Measurements from ENCODE around the gene PAX5. TPM values are rescaled to one million over a fixed set of nuclear protein-coding genes. Genes with fewer than 3 reads are reported as not detected.

The PAX5 gene
- total and polyA plus RNA-seq, 4 donors: 0.08 to 2.3 (median 0.40) TPM

DNA sequence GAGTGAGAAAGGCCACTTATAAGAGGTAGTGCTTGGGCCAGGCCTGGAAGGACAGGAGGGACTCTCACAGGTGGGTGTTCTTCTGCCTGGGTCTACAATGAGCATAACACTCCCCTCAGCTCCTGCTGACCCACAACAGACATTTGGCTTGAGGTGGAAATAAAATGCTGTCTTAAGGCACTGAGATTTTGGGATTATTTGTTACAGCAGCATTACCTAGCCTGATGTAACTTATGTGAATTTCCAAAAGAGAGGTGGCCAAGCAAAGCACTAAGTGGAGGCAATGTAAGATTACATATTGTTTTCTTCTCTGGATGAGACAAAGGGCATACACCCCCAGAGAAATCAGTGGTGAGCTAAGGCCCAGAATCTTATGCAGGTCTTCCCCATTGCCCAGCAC is 221.5 kb downstream of the PAX5 start:
- no peaks in the 10 kb centered on the region for H3K4me1 ChIP-seq (ENCODE audit: control insufficient read depth in 5 of 5, insufficient read depth in 5 of 5, low read length in 5 of 5)
- H3K36me3 ChIP-seq (ENCODE audit: control insufficient read depth in 4 of 4, insufficient read depth in 4 of 4, low read length in 4 of 4): no peaks in the 10 kb centered on the region
- TF ChIP-seq, protein P1, sequence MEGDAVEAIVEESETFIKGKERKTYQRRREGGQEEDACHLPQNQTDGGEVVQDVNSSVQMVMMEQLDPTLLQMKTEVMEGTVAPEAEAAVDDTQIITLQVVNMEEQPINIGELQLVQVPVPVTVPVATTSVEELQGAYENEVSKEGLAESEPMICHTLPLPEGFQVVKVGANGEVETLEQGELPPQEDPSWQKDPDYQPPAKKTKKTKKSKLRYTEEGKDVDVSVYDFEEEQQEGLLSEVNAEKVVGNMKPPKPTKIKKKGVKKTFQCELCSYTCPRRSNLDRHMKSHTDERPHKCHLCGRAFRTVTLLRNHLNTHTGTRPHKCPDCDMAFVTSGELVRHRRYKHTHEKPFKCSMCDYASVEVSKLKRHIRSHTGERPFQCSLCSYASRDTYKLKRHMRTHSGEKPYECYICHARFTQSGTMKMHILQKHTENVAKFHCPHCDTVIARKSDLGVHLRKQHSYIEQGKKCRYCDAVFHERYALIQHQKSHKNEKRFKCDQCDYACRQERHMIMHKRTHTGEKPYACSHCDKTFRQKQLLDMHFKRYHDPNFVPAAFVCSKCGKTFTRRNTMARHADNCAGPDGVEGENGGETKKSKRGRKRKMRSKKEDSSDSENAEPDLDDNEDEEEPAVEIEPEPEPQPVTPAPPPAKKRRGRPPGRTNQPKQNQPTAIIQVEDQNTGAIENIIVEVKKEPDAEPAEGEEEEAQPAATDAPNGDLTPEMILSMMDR (IDR thresholded peaks at IDR 0.05; ENCODE audit: control extremely low read depth, extremely low read depth): no peak
- no peak overlapping the region for H3K9ac ChIP-seq (ENCODE audit: insufficient read depth in 1 of 2, low read length in 2 of 2)
- ATAC-seq (ENCODE audit: insufficient read depth, low FRiP score) (no peak), DNase-seq (no peak)
- H3K9me3 ChIP-seq (ENCODE audit: control insufficient read depth in 4 of 4, insufficient read depth in 3 of 4, low read length in 3 of 4): peaks cover 0 to 5% (median 0%) of the 10 kb centered on the region in 4 donors
- no peak overlapping the region for H3K4me3 ChIP-seq
- no peak overlapping the region for H3K27ac ChIP-seq (ENCODE audit: low read depth in 1 of 2, low read length in 1 of 2)
- H3K27me3 ChIP-seq (ENCODE audit: control insufficient read depth in 3 of 3, insufficient read depth in 3 of 3, low read length in 2 of 3): peaks cover 0 to 6% (median 3%) of the 10 kb centered on the region in 3 donors

DNA sequence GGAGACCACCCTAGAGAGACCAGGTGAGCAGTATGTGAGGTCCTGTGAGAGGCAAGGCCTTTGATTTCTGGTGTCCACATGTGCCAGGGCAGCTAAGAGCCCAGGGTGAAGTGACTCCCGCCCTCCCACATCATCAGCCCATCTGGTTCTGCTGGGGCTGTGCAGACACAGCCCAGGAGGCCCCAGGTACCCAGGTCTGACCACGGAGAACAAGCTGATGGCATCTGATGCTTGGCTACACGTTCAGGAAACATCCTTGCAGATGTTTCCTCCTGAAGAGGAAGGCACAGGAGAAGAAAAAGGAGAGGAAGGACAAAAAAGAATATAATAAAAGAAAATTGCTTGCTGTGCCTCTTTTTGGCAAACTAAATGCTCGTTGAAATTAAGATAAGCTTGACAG is 225.8 kb downstream of the PAX5 start:
- Histone ChIP-seq H3K9me3 (ENCODE audit: control insufficient read depth in 4 of 4, insufficient read depth in 3 of 4, low read length in 3 of 4) (peaks cover 0 to 5% (median 0%) of the 10 kb centered on the region in 4 donors), H3K4me1 (ENCODE audit: control insufficient read depth in 5 of 5, insufficient read depth in 5 of 5, low read length in 5 of 5) (no peaks in the 10 kb centered on the region), H3K36me3 (ENCODE audit: control insufficient read depth in 4 of 4, insufficient read depth in 4 of 4, low read length in 4 of 4) (no peaks in the 10 kb centered on the region), H3K27ac (ENCODE audit: low read depth in 1 of 2, low read length in 1 of 2) (no peak overlapping the region), H3K4me3 (no peak overlapping the region), H3K9ac (ENCODE audit: insufficient read depth in 1 of 2, low read length in 2 of 2) (no peak overlapping the region), H3K27me3 (ENCODE audit: control insufficient read depth in 3 of 3, insufficient read depth in 3 of 3, low read length in 2 of 3) (peaks cover 0 to 12% (median 4%) of the 10 kb centered on the region in 3 donors)
- WGBS, 2 donors: 23 to 37% methylated on average over 4 of the region's 4 CpGs
- no peak for DNase-seq
- no peak for ATAC-seq (ENCODE audit: insufficient read depth, low FRiP score)
- TF ChIP-seq, protein P1 (IDR thresholded peaks at IDR 0.05; ENCODE audit: control extremely low read depth, extremely low read depth): no peak

DNA sequence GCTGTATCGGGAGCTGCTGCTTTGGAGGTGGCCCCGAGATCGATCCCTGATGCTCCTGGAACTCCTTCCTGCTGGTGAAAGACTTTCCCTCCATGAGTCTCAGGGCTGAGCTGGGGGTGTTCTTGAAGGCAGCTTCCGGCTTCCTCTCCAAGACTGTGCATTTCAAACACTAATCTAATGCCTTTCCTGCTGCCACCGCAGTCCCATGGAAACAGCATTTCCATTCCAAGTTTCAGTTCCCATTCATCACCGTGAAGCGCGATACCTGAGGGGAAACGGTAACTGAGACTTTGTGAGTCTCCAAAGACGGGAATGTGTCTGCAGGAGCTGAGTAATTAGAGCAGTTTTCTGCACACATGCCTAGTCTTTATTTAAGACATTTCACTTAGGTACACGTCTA is 230.1 kb downstream of the PAX5 start:
- DNase-seq (no peak), ATAC-seq (ENCODE audit: insufficient read depth, low FRiP score) (no peak)
- H3K4me3 ChIP-seq: no peak overlapping the region
- H3K4me1 ChIP-seq (ENCODE audit: control insufficient read depth in 5 of 5, insufficient read depth in 5 of 5, low read length in 5 of 5): peaks cover 0 to 5% (median 0%) of the 10 kb centered on the region in 5 donors
- TF ChIP-seq, protein P1 (IDR thresholded peaks at IDR 0.05; ENCODE audit: control extremely low read depth, extremely low read depth): no peak
- H3K27me3 ChIP-seq (ENCODE audit: control insufficient read depth in 3 of 3, insufficient read depth in 3 of 3, low read length in 2 of 3): peaks cover 0 to 23% (median 8%) of the 10 kb centered on the region in 3 donors
- no peak overlapping the region for H3K27ac ChIP-seq (ENCODE audit: low read depth in 1 of 2, low read length in 1 of 2)
- no peaks in the 10 kb centered on the region for H3K36me3 ChIP-seq (ENCODE audit: control insufficient read depth in 4 of 4, insufficient read depth in 4 of 4, low read length in 4 of 4)
- no peak overlapping the region for H3K9ac ChIP-seq (ENCODE audit: insufficient read depth in 1 of 2, low read length in 2 of 2)
- H3K9me3 ChIP-seq (ENCODE audit: control insufficient read depth in 4 of 4, insufficient read depth in 3 of 4, low read length in 3 of 4): peaks cover 0 to 7% (median 0%) of the 10 kb centered on the region in 4 donors
- WGBS, 2 donors: 43 to 45% methylated on average over 11 of the region's 11 CpGs
